ENCODE results near the gene EVX1. TPM values are rescaled to one million over a fixed set of nuclear protein-coding genes. Genes with fewer than 3 reads are reported as not detected.

Gene EVX1
- total RNA-seq, 4 donors from 2014 or later = not detected

DNA sequence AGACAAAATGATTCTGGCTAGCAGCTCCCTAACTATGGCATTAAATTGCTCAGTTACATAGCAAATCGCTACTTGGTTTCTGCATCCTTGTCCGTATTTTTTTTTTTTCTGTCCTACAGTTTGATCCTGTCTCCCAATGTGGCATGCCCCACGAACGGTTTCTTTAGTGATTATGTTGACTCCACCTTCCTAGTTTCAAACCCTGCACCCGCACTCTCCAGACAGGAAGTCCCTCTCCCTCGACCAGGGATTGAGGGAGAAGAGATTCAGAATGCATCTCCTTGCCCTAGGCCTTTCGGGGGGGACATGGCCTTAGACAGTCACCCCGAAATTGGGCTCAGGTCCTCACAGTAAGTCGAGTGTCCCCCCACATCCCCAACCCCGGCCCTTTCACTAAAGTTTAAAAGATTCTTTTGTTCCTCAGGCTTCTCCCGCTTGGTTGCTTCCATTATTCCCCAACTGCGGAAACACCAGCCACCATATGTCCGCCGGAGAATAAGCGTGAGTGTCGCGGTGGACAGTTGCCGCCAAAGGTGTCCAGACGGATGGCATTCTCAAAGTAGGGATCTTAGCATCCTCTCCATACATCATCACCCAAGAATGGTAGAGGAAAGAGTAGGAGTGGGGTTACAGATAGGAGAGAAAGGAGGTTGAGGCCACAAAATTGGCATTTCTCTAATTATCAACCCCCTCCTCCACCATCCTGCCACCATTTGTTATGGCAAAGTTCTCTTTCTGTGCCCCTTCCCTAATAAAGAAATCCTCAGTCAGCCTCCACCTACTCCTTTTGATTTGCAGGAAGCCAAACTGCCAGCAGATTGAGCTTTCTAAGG, 7.3 kb downstream of the EVX1 start:
- peaks cover 50% of the 10 kb centered on the region for H3K27me3 ChIP-seq
- no peak for TF ChIP-seq CTCF (IDR thresholded peaks at IDR 0.05)
- TF ChIP-seq POLR2A (IDR thresholded peaks at IDR 0.05) = no peak
- no peaks in the 10 kb centered on the region for H3K36me3 ChIP-seq
- H3K4me3 ChIP-seq (replicated peaks in 1 of 3) = no peak overlapping the region
- peaks cover 8 to 25% of the 10 kb centered on the region in 2 donors for H3K4me1 ChIP-seq
- WGBS, 2 donors = 15 to 17% methylated on average over 19 of the region's 19 CpGs
- intact Hi-C loops (cut with DNase I) = no loop called here
- H3K9me3 ChIP-seq = no peaks in the 10 kb centered on the region
- no peak overlapping the region for H3K27ac ChIP-seq
- DNase-seq = no peak

DNA sequence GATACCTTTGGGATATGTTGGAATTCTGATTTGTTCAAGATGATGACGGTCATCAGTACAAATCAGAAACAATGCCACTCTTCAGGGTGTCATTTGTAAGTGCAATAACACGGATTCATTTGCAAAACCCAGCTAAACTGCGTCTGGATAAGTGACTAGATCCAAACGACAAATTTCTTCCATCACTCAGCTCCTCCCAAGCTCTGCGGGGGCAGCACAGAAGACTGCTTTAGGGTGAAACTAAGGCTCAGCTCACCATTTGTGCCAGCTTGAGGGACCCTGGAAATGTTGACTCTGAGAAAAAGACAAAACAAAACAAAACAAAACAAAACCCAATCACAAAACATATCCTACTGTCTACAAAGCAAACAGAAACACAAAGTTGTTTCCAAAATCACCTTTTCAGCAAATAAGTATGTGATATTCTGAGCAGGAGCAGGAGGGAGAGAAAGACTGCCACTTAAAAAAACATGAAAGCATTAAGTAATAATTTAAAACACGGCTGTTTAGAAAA, 8.0 kb downstream of the EVX1 start:
- H3K4me3 ChIP-seq (replicated peaks in 1 of 3) = no peak overlapping the region
- peaks cover 43% of the 10 kb centered on the region for H3K27me3 ChIP-seq
- TF ChIP-seq POLR2A (IDR thresholded peaks at IDR 0.05) (no peak), CTCF (IDR thresholded peaks at IDR 0.05) (no peak)
- no peaks in the 10 kb centered on the region for H3K9me3 ChIP-seq
- intact Hi-C loops (cut with DNase I) = no loop called here
- WGBS, 2 donors = 16 to 19% methylated on average over 6 of the region's 6 CpGs
- H3K27ac ChIP-seq = no peak overlapping the region
- H3K4me1 ChIP-seq = peaks cover 8 to 22% of the 10 kb centered on the region in 2 donors
- H3K36me3 ChIP-seq = no peaks in the 10 kb centered on the region
- no peak for DNase-seq

GRCh38 chr7:27251136-27251651, 8.6 kb downstream of the EVX1 start:
- no peak overlapping the region for H3K27ac ChIP-seq
- peaks cover 37% of the 10 kb centered on the region for H3K27me3 ChIP-seq
- peaks cover 8 to 16% of the 10 kb centered on the region in 2 donors for H3K4me1 ChIP-seq
- H3K9me3 ChIP-seq = no peaks in the 10 kb centered on the region
- intact Hi-C loops (cut with DNase I) = no loop called here
- TF ChIP-seq CTCF (IDR thresholded peaks at IDR 0.05) = no peak
- TF ChIP-seq POLR2A (IDR thresholded peaks at IDR 0.05) = no peak
- H3K36me3 ChIP-seq = no peaks in the 10 kb centered on the region
- no peak for DNase-seq
- no peak overlapping the region for H3K4me3 ChIP-seq (replicated peaks in 1 of 3)
- WGBS, 2 donors = 12 to 13% methylated on average over 17 to 24 of the region's 29 CpGs

DNA sequence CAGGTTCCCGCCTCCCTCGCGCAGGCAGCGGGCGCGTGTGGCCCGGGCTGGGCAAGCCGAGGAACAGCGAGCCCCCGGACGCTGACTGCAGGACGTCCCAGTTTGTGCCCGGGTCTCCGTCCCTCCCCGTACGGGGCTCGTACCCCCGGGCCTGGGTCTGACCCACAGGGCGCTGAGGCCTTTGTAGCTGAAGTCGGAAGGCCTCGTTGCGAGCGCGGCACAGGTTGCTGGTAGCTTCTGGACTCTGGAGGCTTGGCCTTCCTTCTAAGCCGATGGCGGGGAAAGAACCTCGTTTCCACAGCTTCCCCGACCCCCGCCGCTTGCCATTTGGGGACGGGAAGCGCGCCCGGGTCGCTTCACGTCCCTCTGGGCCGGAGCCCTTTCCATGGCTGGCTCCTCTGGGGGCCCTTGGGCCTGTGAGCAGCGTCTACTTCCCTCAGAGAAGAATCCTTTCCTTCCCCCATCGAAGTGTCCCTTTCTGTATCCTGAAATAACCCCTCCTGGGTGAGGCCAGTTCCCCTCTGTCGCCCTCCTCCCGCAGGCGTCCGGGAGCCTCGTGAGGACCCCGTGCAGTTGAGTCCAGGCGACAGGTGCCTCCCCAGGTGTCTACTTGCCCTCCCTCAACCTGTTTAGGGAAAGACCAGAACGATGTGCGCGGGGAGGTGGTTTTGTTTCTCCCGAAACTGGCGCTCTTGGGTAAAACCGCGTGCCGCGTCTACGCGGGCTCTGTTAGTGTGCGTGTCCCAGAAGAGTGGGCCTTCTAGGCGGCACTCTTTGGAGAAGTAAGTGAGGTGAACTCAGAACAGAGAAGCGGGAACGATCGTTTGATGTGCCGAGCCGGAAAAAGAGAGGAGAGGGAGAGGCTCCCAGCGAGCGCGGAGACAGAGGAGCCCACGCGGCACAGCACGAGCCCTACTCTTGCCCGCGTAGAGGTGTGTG, 9.3 kb downstream of the EVX1 start:
- TF ChIP-seq POLR2A (IDR thresholded peaks at IDR 0.05) (no peak), CTCF (IDR thresholded peaks at IDR 0.05) (no peak)
- no peak overlapping the region for H3K27ac ChIP-seq
- DNase-seq = no peak
- H3K36me3 ChIP-seq = no peaks in the 10 kb centered on the region
- no peak overlapping the region for H3K4me3 ChIP-seq (replicated peaks in 1 of 3)
- WGBS, 2 donors = 12% methylated on average over 47 to 51 of the region's 72 CpGs
- no peaks in the 10 kb centered on the region for H3K9me3 ChIP-seq
- intact Hi-C loops (cut with DNase I) = no loop called here
- H3K27me3 ChIP-seq = peaks cover 34% of the 10 kb centered on the region
- peaks cover 8 to 14% of the 10 kb centered on the region in 2 donors for H3K4me1 ChIP-seq

Measured in thyroid gland (tissue), 4 donors.